Globus pallidus (tissue), 1 donor: Measurements from ENCODE around the gene AKR7A2.

ENCODE experiments used
- DNase-seq: peaks from one replicate; pipeline ENCODE4 v3.0.0-alpha.2; 2015; ENCODE audit warnings: low spot score

Gene AKR7A2

DNA sequence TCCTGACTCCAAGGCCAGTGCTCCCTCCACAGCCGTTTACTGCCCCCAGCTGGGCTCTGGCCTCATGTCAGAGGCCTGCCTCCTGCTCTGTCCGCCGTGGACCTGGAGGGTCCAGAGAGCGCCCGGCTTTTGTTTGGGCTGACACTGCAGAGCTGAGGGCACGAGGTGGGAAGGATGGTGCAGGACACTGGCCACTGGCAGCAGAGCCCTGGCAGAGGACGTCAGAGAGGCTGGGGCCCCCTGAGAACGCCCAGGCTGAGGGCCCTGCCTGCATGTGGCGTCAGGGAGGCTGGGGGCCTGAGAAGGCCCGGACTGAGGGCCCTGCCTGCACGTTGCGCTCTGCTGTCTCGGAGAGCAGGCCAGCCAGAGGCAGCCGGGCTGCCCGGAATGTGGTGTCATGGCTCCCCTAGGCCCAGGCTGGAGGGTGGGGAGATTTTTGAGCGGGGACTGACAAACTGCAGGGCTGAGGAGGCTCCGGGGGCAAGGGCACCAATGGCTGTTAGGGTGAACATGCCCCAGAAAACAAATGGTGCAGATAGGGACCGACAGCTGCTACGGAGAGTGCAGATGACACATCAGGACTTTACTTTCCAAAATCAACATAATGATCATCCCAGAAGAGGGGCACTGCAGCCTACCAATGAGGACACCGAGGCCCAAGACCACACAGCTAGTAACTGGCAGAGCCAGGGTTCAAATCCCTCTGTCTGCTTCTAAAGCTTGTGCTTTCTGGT lies 31.8 kb upstream of the AKR7A2 start:
- DNase-seq = no peak

DNA sequence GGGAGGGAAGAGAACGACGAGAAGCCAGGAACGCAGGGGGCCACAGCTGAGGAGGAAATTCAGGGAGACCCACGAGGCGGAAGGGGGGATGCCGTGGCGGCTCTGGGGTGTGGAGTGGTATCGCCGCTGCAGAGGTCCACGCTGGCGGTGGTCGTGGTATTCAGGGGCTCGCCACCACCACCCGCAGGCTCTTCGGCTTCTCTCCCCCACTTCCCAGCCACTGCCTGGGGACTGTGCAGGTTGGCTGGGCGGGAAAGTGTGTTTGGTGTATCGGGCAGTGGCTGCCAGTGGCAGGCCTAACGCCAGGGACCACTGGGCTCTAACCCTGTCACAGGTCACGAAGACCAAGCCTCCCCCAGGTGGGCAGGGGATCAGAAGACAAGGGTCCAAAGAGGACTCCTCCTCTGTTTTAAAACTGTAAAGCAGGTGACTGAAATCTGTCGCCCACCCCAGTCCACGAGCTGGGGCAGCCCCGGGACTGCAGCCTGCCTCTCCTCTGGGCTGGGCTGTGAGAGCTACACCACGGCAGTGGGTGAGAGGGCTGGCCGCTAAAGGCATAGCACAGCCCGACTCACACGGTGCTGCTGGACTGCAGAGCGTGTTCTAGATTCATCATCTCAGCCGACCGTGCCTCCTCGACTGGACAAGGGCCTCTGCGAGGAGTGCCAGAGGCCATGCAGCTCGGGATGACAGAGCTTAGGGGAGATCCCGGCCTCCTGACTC lies 31.1 kb upstream of the AKR7A2 start:
- DNase-seq = no peak

DNA sequence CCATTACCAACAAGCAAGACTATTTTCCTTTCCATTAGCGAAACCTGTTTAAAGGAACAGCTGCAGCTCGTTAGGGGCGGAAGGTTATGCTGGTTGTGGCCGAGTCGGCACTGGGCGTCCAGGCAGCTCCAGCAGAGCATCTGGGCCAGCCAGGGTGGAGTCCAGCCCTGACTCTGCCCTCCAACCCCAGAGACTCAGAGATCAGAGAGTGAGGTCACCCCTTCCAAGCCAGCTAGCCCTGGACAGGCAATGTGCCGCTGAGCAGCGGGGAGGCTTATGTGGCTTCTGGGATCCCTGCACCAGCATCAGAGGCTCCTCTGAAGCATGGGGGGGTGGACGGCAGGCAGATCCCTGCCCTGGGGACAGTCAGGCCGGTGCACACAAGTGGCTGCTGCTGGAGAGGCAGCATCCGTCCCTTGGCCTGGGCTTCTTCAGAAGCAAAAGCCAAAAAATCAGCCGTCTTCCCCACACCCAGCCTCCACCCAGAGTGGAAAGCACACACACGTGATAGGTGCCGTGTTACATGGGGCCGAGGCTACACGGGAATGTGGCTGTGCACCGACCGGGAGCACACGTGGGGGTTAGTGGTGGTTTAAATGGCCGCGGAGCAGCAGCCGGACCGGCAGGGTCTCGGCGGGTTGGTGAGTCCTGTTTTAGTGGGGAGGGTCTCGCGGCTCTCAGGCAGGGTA lies 30.3 kb upstream of the AKR7A2 start:
- no peak for DNase-seq

DNA sequence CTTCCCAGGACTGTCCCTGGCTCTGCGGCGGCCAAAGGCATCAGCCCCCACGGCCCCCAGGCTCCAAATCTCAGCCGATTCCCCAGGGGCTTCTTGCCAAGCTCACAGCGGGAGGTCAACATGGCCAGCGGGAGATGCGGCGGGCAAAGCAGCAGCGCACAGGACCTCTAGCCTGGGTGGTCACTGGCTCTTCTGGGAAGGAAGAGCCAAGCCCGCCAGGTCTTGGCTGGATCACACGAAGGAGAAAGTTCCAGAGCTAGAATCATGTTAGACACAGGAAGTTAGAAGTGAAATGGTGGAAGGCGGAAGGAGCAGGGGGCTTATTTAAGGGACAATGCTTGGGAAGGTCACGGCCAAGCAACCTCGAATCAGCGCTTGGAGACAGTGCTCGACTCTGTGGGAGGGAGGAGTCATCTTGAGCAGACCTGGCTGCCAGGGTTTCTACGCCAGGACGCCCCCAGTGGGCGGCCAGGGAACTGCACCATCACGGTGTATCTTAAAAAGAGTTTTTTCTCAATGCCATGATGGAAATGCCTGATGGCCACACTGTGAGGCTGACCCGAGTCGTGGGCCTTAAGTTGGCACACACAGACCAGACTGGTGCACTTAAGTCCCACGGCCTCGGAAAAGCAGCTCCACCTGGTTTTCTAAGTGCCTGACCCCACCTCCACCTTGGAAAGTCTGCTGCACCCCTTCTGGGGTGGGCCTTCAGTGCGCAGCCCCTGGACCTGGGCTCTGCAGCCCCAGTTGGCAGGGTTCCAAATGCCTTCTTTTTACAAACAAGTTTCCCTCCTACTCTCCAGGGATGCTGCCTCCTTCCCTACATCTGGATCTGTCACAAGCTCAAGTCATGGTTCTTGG lies 29.5 kb upstream of the AKR7A2 start:
- DNase-seq = peak; percentile 41

DNA sequence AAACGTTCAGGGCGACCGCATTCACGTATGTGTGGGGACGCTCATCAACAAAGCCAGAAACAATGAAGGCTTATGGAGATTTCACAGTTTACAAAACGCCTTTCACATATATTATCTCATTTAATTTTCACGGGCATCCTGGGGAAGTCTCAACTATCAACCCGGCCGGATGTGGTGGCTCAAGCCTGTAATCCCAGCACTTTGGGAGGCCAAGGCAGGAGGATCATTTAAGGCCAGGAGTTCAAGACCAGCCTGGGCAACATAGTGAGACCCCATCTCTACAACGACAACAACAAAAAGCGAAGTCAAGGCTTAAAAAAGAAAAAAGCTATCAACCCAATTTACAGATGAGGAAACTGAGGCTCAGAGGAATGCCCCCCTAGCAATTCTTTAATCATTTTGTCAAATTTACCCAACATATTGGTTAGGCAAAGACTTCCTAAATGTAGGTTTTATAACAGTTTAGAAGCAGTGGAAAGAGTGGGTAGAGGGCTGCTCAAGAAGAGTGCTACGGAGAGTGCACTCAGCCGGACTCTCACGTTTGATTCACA lies 28.5 kb upstream of the AKR7A2 start:
- no peak for DNase-seq

DNA sequence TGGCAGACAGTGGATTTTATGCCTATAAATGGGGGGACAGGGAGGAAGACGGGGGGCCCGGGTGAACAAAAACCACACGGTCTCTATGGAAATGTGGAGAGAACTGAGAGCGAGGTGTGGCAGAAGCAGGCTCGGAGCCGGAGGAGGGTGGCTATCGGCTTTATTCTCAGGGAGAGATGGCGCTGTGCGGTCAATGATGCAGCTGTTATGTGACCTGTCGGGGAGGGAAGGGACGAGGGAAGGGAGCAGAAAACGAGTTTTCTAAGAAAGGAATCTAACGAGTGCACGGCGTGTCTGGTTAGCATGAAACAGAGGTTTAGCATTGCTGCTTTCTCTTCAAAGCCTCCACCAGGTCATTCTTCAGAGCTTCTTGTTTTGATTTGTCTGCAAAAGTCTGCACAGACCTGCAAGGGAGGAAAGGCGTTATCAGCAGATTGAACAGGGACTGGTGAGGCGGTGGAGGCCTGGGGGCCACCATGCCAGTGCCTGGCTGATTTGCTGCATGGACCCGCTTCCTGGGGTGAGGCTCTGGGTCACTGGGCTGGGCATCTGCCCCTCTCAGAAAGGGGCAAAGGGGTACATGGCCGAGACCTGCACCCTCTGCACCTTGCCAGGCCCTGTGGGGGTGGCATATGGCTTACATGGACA lies 27.4 kb upstream of the AKR7A2 start:
- no peak for DNase-seq

DNA sequence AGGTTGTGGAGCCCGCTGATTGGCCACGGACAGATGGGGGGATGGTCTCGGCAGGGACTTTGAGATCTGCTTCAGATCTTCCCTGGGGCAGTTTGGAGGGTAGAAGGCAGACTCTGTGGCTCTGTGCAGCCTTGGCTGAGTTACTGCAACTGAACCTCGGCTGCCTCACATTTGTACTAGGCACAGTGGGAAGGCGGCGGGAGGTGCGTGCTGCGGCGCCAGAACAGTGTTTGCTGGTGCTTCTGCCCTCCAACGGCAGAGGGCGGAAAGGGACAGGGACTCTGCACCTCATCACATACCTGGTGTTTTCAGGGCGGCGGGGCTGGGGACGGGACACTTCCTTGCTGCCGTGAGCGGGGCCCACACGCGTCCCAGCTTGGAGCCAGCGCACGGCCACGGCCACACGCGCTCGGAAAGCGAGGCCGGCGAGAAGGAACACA lies 26.4 kb upstream of the AKR7A2 start:
- no peak for DNase-seq

DNA sequence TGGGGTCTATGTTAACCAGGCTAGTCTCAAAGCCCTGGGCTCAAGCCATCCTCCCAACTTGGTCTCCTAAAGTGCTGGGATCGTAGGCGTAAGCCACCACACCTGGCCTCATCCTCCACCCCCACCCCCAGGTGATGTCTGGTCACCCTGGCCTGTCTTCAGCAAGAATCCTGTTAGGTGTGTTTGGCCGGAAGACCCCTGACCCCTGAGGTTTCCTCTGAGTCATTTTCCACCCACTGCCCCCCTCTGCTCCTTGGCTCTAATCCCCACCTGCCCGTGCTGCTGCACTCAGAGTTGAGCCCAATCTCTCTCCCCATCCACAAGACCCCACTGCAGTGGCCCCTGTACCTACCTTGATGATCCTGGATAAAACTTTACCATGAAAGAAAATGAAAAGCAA lies 25.3 kb upstream of the AKR7A2 start:
- DNase-seq = no peak

DNA sequence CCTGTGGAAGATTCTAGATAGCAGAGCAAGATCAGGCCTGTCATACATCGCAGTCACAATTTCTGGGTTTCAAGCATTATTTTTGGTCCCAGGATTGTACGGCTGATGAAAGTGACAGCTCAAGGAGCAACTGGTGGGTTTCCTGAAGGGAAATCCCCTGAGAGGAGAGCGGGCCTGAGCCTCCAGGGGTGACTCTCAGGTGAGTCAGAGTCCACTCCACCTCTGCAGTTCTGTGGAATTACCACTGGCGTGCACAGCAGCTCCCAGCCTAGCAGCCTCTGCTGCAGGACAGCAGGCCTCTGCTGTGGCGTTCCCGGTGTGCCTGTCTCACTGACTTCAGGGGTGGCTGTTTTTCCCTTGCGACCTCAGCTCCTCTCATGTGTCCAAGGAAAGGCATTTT lies 24.6 kb upstream of the AKR7A2 start:
- DNase-seq = no peak

DNA sequence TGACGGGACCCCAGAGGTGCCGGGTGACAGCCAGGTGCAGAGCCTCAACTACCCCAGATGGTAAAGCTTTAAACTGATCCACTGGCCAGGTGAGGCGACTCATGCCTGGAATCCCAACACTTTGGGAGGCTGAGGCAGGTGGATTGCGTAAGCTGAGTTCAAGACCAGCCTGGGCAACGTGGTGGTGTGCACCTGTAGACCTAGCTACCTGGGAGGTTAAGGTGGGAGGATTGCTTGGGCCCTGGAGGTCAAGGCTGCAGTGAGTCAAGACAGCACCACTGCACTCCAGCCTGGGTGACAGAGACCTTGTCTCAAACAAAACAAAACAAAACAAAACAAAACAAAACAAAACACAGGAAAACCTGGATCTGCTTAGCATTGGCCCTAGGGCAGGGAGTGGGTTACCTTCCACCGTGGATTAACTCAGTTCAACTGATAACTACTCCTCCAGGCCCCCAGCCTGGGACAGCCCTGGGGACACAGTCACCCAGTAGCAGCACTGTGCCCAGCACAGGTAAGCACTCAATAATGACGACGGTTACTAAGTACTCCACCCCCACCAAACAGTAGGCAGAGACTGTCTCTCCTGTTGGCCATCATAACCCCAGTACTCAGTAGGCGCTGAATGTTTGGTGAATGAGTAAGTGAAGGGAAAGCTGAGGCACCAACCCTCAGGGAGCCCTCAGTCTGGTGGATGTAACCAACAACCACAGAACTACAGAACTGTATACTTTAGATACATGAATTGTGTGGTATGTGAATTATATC lies 21.8 kb upstream of the AKR7A2 start:
- no peak for DNase-seq

DNA sequence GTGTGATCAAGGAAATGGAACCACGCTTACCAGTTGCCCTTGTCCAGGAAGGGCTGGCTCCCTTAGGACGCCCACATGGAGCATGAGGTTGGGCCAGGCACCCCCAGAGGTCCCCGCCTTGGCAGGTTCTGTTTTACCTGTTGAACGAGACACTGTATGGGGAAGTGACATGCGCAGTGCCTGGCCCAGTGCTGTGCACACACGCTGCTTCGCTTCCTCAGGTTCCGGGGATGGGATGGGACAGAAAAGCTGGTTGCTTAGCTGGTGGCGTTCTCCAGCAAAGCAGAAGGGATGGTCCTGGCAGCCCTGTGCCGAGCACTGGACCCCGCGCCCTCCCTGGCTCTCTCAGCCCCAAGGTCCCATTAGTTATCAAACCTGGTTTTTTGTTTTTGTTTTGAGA lies 20.9 kb upstream of the AKR7A2 start:
- DNase-seq = no peak

DNA sequence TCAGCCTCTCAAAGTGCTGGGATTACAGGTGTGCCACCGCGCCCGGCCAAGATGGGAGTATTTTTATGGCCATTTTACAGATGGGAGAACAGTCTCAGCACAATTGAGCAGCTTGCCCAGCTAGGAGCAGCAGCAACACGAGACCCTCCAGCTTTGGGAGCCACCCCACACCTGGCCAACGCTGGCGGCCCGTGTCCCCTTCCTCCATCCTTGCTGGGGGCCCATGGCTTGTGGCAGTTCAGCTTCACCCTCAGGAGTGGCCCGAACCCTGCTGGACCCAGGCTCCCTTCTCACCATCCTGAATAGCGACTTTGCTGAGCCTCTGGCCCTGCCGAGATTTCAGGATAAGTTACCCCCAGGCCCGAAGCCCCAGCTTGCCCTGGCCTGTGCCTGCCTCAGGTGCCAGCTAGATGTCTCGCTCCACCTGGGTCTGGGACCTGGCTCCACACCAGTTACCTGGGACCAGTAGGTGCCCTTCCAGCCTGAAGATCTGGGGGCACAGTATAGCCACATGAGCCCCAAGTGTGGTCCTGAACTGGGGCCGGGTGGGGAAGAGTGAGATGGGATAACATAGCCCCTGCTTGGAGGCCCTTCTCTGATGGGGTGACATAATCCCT lies 19.4 kb upstream of the AKR7A2 start:
- DNase-seq = no peak

DNA sequence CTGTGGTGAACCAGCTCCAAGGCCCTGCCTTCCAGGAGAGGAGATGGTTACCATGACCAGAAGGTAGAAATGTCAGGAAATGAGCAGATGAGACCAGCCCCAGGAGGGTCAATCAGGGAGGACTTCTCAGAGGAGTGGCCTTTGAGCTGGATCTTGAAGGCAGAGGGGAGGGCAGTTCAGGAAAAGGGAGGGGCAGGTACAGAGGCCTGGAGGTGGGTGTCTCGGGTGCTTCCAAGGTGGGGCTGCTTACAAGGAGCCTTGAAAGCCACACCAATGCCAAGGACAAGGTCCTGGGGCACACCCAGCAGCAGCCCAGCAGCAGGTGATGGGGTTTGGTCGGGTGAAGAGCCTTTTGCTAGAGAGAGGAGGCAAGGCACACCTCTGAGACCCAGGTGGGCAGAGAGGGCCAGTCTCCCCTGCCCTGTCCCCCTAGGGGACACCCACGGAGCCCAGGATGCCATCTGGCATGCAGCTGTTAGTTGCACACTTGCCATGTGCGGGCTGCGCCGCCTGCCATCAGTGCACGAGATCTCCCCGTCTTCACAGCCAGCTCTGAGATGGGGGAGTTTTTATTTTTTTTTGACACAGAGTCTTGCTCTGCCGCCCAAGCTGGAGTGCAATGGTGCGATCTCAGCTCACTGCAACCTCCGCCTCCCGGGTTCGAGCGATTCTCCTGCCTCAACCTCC lies 18.6 kb upstream of the AKR7A2 start:
- DNase-seq = no peak

DNA sequence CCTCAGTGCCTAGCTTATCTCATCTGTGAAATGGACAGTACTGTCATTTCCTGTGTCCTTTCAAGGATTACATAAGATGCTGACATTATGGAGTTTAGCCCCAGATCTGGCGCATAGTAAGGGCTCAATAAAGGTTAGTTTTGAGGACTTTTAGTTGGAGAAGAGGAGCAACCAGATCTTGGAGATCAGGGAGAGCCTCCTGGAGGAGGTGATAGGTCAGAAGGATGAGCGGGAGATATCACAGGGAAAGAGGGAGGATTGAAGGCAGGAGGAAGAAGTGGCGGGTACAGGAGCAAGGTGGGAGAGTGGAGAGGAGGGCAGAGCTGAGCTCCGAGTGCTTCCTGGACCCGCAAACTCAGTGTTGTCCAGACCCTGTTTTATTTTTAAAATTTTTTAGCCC lies 17.7 kb upstream of the AKR7A2 start:
- DNase-seq = no peak

DNA sequence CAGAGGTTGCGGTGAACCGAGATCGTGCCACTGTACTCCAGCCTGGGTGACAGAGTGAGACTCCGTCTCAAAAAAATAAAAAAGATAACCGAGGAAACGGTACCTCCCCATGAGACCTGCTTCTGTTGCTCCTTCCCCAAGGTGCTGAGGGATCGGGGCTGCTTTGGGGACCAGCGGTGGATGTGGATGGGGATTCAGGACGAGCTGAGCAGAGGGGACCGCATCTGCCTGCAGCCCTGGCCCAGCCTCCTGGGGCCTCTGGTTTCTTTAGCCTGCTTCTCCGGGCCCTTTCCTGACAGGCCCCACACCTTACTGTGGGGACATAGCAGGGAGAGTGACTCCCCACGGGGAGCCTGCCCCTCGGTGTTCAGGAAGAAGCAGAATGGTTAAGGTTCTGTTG lies 17.2 kb upstream of the AKR7A2 start:
- no peak for DNase-seq

DNA sequence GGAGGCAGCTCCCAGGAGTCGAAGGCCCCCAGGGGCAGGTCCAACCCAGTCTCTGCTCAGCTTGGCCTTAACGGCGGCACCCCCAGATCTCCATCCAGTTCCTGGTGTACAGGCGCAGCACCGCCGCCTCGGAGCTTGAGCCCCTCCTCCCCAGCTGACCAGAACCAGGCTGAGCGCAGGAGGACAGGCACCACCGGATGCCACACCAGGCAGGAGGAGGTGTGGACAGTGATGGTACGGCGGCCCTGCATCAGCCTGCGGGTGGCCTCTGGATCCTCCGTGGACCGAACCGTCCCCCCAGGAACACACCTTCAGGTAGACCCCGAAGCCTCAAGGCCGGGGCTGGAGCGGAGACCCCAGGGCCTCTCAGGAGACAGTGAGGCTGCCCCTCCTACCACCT lies 16.5 kb upstream of the AKR7A2 start:
- no peak for DNase-seq

DNA sequence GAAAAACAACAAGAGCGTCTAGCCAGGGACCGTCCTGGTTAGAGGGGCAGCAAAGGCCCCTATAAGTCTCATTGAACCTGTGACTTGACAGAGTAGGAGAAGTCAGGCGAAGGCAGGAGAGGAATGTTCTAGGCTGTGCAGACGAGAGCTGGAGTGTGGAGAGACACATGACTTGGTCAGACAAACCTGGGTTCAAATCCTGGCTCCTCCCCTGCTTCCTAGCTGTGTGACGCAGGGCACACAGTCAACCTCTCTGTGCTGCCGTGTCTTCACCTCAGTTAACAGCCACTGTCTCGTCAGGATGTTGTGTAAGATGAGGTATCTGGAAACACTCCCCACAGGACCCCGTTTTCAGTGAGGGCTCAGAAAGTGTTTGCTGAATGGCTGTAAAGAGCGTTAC lies 15.8 kb upstream of the AKR7A2 start:
- no peak for DNase-seq

DNA sequence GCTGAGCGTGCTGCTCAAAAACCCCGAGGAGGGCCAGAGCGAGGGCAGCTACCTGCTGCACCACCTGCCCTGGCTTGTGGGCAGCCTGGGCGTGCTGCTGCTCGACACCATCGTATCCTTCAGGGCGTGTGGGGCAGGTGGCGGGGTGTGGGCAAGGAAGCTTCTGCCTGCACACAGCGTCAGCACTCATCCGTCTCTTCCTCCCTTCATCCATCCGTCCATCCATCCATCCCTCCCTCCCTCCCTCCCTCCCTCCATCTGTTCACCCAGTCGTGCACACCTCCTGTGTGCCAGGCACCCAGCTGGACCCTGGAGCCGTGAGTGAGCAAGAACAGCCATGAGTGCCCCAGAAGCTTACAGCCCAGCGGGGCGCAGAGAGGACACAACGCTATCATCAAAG lies 15.4 kb upstream of the AKR7A2 start:
- no peak for DNase-seq

DNA sequence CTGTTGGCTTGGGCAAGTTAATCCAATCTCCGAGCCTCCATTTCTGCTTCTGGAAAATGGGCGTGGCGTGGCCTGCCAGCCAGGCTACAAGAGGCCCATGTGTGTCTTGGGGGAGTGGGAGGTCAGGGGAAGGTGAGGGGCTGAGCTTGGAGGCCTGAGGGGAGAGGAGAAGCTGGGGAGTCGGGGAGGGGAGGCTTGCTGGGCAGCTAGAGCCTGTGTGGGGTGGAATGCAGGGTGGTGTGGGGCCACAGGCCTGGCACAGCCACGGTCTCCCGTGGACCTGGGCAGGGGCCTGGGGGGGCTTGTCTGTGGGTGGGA lies 14.8 kb upstream of the AKR7A2 start:
- DNase-seq = no peak
